ENCODE data around the gene ADAM33. TPM values are rescaled to one million over a fixed set of nuclear protein-coding genes. Genes with fewer than 3 reads are reported as not detected.

ADAM33 gene
- total RNA-seq, 1 experiment from 2014 or later: not detected

DNA sequence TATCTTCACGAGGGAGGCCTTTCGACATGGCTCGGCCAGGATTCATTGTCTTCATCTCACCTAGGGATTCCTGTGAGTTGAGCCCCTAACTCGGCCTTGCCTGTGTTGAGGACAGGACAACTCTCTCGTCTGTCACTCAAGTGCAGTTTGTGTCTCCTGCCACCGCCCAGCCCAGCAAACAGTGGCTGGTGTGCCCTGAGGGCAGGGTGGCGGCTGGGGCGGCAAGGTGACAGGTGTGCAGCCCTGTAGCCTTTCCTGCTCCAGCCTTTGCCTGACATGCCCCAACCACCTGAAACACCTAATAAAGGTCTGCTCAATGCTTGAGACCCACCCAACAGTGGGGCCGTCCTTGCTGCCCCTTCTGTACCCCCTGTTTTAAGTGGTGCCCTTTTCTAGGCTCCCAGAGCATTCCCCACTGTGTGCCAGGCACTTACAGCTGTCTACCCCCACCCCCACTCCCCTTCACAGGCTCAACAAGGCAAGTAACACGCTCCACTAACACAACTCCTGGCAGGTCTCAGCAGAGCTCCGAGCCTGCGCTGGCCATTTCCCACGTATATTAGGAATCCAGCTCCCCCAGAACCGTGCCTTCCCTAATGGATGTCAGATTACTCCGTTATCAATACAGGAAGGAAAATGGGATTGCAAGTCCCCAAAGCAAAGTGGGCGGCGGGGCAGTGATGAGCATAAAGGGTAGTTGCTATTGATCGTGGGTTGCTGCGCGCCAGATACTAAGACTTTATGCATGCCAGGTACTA is 36.3 kb downstream of the ADAM33 start:
- TF ChIP-seq, protein P1, sequence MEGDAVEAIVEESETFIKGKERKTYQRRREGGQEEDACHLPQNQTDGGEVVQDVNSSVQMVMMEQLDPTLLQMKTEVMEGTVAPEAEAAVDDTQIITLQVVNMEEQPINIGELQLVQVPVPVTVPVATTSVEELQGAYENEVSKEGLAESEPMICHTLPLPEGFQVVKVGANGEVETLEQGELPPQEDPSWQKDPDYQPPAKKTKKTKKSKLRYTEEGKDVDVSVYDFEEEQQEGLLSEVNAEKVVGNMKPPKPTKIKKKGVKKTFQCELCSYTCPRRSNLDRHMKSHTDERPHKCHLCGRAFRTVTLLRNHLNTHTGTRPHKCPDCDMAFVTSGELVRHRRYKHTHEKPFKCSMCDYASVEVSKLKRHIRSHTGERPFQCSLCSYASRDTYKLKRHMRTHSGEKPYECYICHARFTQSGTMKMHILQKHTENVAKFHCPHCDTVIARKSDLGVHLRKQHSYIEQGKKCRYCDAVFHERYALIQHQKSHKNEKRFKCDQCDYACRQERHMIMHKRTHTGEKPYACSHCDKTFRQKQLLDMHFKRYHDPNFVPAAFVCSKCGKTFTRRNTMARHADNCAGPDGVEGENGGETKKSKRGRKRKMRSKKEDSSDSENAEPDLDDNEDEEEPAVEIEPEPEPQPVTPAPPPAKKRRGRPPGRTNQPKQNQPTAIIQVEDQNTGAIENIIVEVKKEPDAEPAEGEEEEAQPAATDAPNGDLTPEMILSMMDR (IDR thresholded peaks at IDR 0.05; ENCODE audit: unreplicated experiment): no peak
- CTCF ChIA-PET: interaction anchor here (0.7 kb wide), 1 partner anchor 65 kb away, joined by 3 read pairs; no protein-coding TSS in a partner anchor
- Mint-ChIP-seq H3K36me3 (ENCODE audit: insufficient read depth, unreplicated experiment) (peaks cover 6% of the 10 kb centered on the region), H3K4me1 (ENCODE audit: low read depth, unreplicated experiment) (no peaks in the 10 kb centered on the region), H3K27me3 (ENCODE audit: unreplicated experiment) (no peaks in the 10 kb centered on the region), H3K27ac (ENCODE audit: unreplicated experiment) (no peak overlapping the region), H3K4me3 (ENCODE audit: low read depth, unreplicated experiment) (no peak overlapping the region), H3K9me3 (ENCODE audit: low read depth, unreplicated experiment) (peaks cover 3% of the 10 kb centered on the region)
- DNase-seq: no peak
- intact Hi-C loops (cut with micrococcal nuclease; ENCODE audit: unreplicated experiment): no loop called here
- BruUV-seq (replicated peaks): no TSS peak

DNA sequence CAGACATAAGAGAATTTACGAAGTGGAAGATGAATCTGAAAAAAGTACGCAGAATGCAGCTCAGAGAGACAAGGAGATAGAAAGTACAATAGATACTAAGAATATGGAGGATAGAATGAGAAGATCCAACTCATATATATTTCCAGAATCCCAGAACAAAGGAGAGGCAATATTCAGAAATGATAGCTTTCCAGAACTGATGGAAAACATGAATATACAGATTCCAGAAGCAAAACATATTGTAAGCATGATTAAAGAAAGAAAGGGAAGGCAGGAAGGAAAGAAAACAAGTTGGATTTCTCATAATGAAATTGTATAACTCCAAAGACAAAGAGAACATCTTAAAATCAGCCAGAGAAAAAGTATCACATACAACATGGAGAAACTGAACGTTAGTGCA is 41.6 kb downstream of the ADAM33 start:
- intact Hi-C loops (cut with micrococcal nuclease; ENCODE audit: unreplicated experiment): no loop called here
- TF ChIP-seq, protein P1 (IDR thresholded peaks at IDR 0.05; ENCODE audit: unreplicated experiment): no peak
- H3K27me3 Mint-ChIP-seq (ENCODE audit: unreplicated experiment): no peaks in the 10 kb centered on the region
- peaks cover 6% of the 10 kb centered on the region for H3K36me3 Mint-ChIP-seq (ENCODE audit: insufficient read depth, unreplicated experiment)
- CTCF ChIA-PET: no interaction called here
- H3K4me3 Mint-ChIP-seq (ENCODE audit: low read depth, unreplicated experiment): no peak overlapping the region
- H3K9me3 Mint-ChIP-seq (ENCODE audit: low read depth, unreplicated experiment): peaks cover 3% of the 10 kb centered on the region
- DNase-seq: no peak
- no peak overlapping the region for H3K27ac Mint-ChIP-seq (ENCODE audit: unreplicated experiment)
- H3K4me1 Mint-ChIP-seq (ENCODE audit: low read depth, unreplicated experiment): no peaks in the 10 kb centered on the region
- no TSS peak for BruUV-seq (replicated peaks)

DNA sequence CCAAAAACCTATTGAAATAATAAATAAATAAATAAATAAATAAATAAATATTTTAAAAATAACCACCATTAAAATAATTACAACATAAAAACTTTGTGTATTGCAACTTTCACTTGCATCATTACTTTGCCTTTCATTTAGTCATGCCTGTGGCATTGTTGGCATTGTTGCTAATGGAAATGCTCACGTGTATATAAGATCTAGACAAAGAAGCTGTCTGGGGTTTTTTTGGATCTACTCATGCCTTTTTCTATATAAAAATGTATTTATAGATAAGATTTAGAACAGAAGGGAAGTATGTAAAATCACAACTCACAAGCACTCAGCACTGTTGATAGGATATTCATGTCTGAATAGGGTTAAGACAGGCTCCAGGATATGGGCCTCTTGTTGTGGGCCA is 46.5 kb downstream of the ADAM33 start:
- no peaks in the 10 kb centered on the region for H3K9me3 Mint-ChIP-seq (ENCODE audit: low read depth, unreplicated experiment)
- H3K27me3 Mint-ChIP-seq (ENCODE audit: unreplicated experiment): no peaks in the 10 kb centered on the region
- intact Hi-C loops (cut with micrococcal nuclease; ENCODE audit: unreplicated experiment): no loop called here
- no TSS peak for BruUV-seq (replicated peaks)
- DNase-seq: no peak
- H3K36me3 Mint-ChIP-seq (ENCODE audit: insufficient read depth, unreplicated experiment): no peaks in the 10 kb centered on the region
- no peaks in the 10 kb centered on the region for H3K4me1 Mint-ChIP-seq (ENCODE audit: low read depth, unreplicated experiment)
- CTCF ChIA-PET: no interaction called here
- no peak overlapping the region for H3K27ac Mint-ChIP-seq (ENCODE audit: unreplicated experiment)
- H3K4me3 Mint-ChIP-seq (ENCODE audit: low read depth, unreplicated experiment): no peak overlapping the region
- TF ChIP-seq, protein P1 (IDR thresholded peaks at IDR 0.05; ENCODE audit: unreplicated experiment): no peak

DNA sequence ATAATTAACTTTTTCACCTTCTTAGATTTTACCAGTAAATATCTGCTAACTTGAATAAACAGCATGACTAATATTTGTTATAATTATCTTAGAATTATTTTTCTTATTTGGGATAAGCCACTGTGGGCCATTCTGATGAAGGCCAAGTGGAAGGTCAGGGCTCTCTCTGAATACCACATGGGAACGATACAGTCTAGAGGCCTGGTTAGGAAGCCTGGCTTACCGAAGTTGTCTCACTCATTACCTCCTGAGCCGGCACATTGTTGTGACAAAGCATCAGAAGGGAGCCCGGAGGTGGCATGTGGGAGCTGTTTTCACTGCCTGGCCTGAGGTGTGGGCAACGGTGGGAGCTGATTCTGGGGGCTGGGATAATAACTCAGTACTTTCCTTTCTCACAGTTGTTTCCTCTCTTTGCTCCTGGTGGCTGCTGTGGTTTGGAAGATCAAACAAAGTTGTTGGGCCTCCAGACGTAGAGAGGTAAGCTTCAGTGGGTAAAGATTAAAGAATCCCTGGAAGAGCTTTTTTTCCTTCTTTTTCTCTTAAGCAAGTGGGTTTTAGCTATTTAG is 47.8 kb downstream of the ADAM33 start:
- Mint-ChIP-seq H3K27me3 (ENCODE audit: unreplicated experiment) (no peaks in the 10 kb centered on the region), H3K9me3 (ENCODE audit: low read depth, unreplicated experiment) (no peaks in the 10 kb centered on the region), H3K4me1 (ENCODE audit: low read depth, unreplicated experiment) (no peaks in the 10 kb centered on the region), H3K4me3 (ENCODE audit: low read depth, unreplicated experiment) (no peak overlapping the region), H3K27ac (ENCODE audit: unreplicated experiment) (no peak overlapping the region), H3K36me3 (ENCODE audit: insufficient read depth, unreplicated experiment) (no peaks in the 10 kb centered on the region)
- no TSS peak for BruUV-seq (replicated peaks)
- intact Hi-C loops (cut with micrococcal nuclease; ENCODE audit: unreplicated experiment): no loop called here
- DNase-seq: no peak
- CTCF ChIA-PET: no interaction called here
- TF ChIP-seq, protein P1 (IDR thresholded peaks at IDR 0.05; ENCODE audit: unreplicated experiment): no peak
